HFF-Myc (cell line): ENCODE results near the gene GPLD1.
"Not testable (repeated sequence)": the region's sequence is repeated elsewhere in the genome, so short reads cannot be mapped to it uniquely, and the experiment has no call there.

Source experiments
- DNase-seq: peaks from one replicate; pipeline ENCODE4 v3.0.0-alpha.2; 2011; ENCODE audit warnings: low read depth; ENCODE audit errors: extremely low read depth
- H3K4me3 ChIP-seq: replicated peaks from 2 replicates; pipeline ENCODE4 v1.5.1; 2011; ENCODE audit warnings: low read depth, mild to moderate bottlenecking, control low read depth, low read length
- CTCF ChIP-seq: IDR thresholded peaks from 2 replicates; pipeline ENCODE4 v1.5.1; 2012; ENCODE audit warnings: mild to moderate bottlenecking, low read depth, low read length, control low read depth; ENCODE audit errors: missing control alignments

GPLD1 gene

GRCh38 chr6:24426729-24427446 is 62.5 kb downstream of the GPLD1 start:
- DNase-seq = no peak
- no peak overlapping the region for H3K4me3 ChIP-seq
- no peak for TF ChIP-seq CTCF

- DNase-seq = no peak
- H3K4me3 ChIP-seq = no peak overlapping the region
- no peak for TF ChIP-seq CTCF
Measured at GRCh38 chr6:24425091-24425490, 64.3 kb downstream of the GPLD1 start.

- DNase-seq = no peak
- no peak for TF ChIP-seq CTCF
Measured at GRCh38 chr6:24419526-24419925, 69.9 kb downstream of the GPLD1 start.

GRCh38 chr6:24415753-24416152 is 73.6 kb downstream of the GPLD1 start:
- DNase-seq = no peak
- no peak overlapping the region for H3K4me3 ChIP-seq
- TF ChIP-seq CTCF = no peak

More at GRCh38 chr6:24419526-24419925, 69.9 kb downstream of the GPLD1 start:
- no peak overlapping the region for H3K4me3 ChIP-seq

- DNase-seq = not testable (repeated sequence)
Measured at GRCh38 chr6:24414531-24414930, 74.8 kb downstream of the GPLD1 start.

GRCh38 chr6:24412294-24412693 is 77.1 kb downstream of the GPLD1 start:
- H3K4me3 ChIP-seq = no peak overlapping the region
- no peak for TF ChIP-seq CTCF
- no peak for DNase-seq

More at GRCh38 chr6:24414531-24414930, 74.8 kb downstream of the GPLD1 start:
- H3K4me3 ChIP-seq = not testable (repeated sequence)

- no peak for TF ChIP-seq CTCF
- H3K4me3 ChIP-seq = no peak overlapping the region
- no peak for DNase-seq
Measured at GRCh38 chr6:24410622-24411021, 78.8 kb downstream of the GPLD1 start.
